HG03045 (cell line): Measurements from ENCODE around the gene PRKN.

ENCODE experiments used
- ATAC-seq: cut with Tn5 transposase; IDR thresholded peaks from one replicate; pipeline ENCODE4 v1.9.1; 2021; ENCODE audit warnings: mild to moderate bottlenecking, moderate library complexity; ENCODE audit not compliant: unreplicated experiment

PRKN gene

GRCh38 chr6:162336359-162336758, 391.2 kb downstream of the PRKN start:
- no peak for ATAC-seq

GRCh38 chr6:162332365-162332764, 395.2 kb downstream of the PRKN start:
- no peak for ATAC-seq

GRCh38 chr6:162331911-162332310, 395.7 kb downstream of the PRKN start:
- no peak for ATAC-seq

- ATAC-seq: no peak
Measured at GRCh38 chr6:162325826-162326225, 401.7 kb downstream of the PRKN start.

- ATAC-seq: no peak
Measured at GRCh38 chr6:162325051-162325450, 402.5 kb downstream of the PRKN start.

GRCh38 chr6:162315291-162315690, 412.3 kb downstream of the PRKN start:
- ATAC-seq: no peak

GRCh38 chr6:162313922-162314660, 413.5 kb downstream of the PRKN start:
- ATAC-seq: no peak

GRCh38 chr6:162307865-162308264, 419.7 kb downstream of the PRKN start:
- ATAC-seq: no peak

GRCh38 chr6:162306616-162307015, 420.9 kb downstream of the PRKN start:
- no peak for ATAC-seq

- no peak for ATAC-seq
Measured at GRCh38 chr6:162301128-162301527, 426.4 kb downstream of the PRKN start.

GRCh38 chr6:162294029-162294428, 433.5 kb downstream of the PRKN start:
- ATAC-seq: no peak

GRCh38 chr6:162292915-162293314, 434.7 kb downstream of the PRKN start:
- ATAC-seq: no peak

GRCh38 chr6:162290846-162291465, 436.6 kb downstream of the PRKN start:
- ATAC-seq: no peak

- no peak for ATAC-seq
Measured at GRCh38 chr6:162289972-162290371, 437.6 kb downstream of the PRKN start.

GRCh38 chr6:162273986-162274385, 453.6 kb downstream of the PRKN start:
- no peak for ATAC-seq

- ATAC-seq: no peak
Measured at GRCh38 chr6:162271922-162272321, 455.6 kb downstream of the PRKN start.

GRCh38 chr6:162270966-162271365, 456.6 kb downstream of the PRKN start:
- ATAC-seq: no peak

GRCh38 chr6:162267641-162268040, 459.9 kb downstream of the PRKN start:
- ATAC-seq: no peak

- ATAC-seq: no peak
Measured at GRCh38 chr6:162267126-162267525, 460.4 kb downstream of the PRKN start.

- ATAC-seq: no peak
Measured at GRCh38 chr6:162264581-162264980, 463.0 kb downstream of the PRKN start.

GRCh38 chr6:162262466-162263196, 464.9 kb downstream of the PRKN start:
- no peak for ATAC-seq

GRCh38 chr6:162261598-162261997, 466.0 kb downstream of the PRKN start:
- ATAC-seq: no peak
